Stimulated activated CD4-positive, alpha-beta T cell treated with anti-CD3 and anti-CD28 coated beads, Interleukin-12 subunit alpha, Interleukin-12 subunit beta, amount 100 ng/mL, for 4 hours (primary cell): ENCODE measurements around the gene TRIM65.
A peak's percentile ranks its signal among the peaks of the same experiment; 100 is the strongest.

Experiments
- DNase-seq: peaks from one replicate; pipeline ENCODE4 v3.0.0-alpha.2; 2020

The TRIM65 gene

DNA sequence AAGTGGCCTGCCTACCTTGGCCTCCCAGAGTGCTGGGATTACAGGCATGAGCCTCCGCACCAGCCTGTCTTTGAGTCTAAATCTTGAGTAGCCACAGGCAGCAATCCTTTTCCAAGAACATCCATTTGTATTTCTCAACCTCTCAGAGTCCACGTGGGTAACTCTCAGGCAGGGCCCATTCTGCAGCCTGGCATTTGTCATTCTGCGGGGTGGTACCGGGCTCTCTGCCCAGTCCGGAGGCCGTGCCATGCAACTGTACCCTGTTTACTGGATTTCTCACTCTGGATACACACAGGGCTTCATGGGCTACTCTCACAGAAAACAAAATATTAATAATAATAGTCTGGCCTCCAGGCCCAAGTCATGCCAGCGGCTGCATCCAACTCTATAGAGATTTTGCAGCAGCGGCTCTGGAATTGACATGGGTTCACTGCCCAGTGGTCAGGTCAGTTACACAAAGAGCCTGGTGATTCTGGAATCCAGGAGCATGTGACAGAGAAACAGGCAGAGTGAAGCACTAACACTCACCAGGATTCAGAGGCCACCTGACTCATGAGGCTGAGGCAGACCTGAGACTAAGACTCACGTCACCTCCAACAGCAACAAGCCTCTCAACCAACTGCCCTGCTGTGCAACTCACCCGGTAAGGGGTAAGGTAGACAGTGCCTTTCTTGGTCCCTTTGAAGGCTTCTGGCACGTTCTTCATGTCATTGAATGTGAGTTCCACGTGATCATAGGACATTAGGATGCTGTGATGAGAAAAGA is 45.6 kb downstream of the TRIM65 start:
- no peak for DNase-seq

DNA sequence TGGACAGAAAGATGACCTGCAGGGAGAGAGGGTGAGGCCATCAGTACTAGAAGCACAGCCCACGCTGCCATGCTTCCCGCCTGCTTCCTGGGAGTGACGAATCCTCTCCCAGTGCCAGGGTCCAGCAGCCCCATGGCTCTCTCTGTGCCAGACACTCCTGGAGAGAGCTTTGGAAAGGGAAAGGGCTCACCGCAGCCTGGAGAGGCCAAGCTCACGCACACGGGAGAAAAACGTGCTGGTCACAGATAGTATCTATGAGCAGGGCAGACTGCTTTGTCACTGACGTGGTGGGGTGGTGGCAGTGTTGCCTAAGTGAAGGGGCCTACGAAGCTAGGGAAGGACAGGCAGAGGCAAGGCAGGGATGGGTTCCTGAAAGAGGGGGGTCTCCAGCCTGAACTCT is 47.0 kb downstream of the TRIM65 start:
- no peak for DNase-seq

DNA sequence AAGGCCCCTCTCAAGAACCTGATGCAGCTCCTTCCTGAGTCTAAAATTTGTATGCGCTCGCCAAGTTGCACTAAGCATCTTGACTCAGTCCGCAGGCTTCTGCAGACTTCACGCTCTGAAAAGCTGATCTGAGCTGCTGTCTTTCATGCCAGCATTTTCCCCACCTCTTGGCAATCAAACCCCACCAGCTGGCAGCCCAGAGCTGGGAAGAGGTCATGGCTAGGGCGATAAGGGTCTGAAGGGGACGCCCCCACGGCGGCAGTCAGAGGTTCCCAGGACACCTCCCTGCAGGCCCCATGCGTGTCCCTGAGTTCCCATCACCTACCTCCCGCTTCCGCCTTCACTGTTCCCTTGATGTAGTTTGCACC is 47.5 kb downstream of the TRIM65 start:
- no peak for DNase-seq

DNA sequence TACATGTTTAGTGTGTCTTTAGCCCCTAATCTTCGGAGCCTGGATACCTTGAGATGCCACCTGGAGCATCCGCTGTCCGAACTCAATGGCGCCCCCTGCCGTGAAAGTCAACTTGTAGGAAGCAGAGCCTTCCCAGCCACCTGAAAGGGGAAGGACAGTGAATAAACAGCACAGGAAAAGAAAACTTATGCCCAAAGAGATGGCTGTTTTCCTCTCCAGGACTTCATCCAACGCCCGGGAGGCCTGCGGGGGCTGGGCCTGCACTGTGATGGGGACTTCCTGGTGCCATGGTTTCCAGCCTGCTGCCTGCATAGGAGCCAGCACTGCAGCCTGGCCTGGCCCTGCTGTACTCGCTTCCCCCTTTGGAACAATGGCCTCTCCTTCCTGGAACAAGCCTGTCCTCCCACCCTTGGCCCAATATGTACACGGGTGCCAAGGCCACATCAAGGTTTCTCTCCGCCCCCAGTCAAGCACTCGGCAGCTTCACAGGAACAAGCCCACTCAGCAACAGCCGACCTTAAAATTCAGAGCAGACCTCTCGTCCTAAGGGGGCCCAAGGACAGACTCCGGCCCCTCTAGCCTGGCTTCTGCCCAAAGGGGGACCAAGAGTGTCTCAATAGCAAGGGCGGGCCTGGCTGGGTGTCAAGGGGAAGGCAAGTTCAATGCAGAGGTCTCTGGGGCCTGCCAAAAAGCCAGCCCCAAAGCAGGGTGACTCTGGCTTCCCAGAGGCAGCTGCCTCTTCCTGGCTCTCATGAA is 48.0 kb downstream of the TRIM65 start:
- DNase-seq, result peak; percentile 87

DNA sequence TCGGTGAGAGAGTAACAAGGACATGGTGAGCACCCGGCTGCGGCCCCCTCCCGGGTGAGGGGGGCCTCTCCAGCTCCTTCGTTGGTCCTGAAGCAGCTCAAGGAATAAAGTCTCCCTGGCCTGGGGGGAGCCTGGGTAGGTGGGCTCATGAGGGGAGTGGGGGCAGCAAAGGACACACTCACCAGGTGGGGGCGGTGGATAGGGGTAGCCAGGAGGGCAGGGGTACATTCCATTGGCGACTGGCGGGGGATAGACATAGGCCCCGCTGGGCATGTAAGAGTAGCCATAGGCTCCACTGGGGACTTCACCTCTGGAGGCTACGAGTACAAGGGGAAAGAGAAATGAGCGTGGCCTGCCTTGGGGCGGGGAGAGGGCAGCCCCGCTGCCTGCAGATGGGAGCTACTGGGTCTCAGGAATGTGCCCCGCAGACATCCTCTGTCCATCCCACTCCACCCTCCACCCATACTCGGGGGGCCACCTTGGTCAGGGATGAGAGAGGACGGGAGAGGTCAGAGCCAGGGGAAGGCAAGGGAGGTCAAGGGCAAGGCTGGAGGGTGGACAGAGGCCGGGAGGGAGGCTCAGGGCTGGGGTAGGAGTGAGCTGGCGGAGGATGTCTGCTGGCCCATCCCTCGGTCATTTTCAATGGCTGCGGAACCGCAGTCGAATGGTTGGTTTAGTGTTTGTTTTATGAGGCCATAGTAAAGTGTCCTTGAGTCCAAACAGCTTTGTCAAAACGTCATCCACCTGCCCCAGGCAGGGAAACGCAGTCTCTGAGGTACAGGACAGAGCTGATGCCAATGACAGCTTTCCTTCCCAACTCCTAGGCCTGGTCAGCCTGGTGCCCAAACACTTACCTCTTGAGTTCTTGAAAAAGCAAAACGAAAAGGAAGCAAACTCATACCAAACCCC is 48.9 kb downstream of the TRIM65 start:
- DNase-seq, result no peak

DNA sequence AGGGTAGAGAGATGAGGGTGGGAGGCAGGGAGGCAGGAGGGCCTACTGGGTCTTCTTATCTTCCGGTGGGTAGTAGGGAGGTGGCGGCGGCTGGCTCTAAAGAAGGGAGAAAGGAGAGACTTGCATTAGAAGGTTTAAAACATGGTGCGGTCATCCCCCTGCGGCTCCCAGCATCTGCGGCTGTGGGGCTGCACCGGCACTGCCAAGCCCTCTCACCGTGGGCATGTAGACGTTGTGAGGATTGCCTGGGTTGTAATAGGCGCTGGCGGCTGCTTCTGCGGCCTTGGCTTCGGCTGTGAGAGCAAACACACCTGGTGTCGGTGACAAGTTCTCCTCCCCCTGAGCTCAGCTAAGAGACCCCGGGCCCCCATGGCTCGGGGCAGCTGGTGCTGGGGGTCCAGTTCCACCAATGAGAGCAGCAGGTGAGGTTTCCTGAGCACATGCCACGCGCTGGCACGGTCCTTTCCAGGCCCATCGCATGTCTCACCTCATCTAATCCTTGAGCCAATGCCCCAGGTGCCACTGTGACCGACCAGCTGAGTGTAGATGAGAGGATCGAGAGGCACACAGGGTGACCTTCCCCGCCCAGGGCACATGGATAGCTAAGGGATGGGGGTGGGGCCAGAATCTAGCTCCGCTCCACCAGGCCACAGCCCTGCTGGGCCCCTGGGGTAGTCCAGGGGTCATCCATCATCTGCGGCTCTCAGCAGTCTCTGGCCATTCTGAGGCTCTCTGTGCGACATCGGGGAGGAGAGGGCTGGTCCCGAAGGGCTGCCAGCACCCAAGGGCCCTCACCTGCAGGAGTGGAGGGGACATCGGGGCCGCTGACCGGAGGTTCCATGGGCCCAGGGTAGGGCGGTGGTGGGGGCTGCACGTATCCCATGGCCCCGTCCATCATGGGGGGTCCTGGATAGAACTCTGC is 49.8 kb downstream of the TRIM65 start:
- no peak for DNase-seq

DNA sequence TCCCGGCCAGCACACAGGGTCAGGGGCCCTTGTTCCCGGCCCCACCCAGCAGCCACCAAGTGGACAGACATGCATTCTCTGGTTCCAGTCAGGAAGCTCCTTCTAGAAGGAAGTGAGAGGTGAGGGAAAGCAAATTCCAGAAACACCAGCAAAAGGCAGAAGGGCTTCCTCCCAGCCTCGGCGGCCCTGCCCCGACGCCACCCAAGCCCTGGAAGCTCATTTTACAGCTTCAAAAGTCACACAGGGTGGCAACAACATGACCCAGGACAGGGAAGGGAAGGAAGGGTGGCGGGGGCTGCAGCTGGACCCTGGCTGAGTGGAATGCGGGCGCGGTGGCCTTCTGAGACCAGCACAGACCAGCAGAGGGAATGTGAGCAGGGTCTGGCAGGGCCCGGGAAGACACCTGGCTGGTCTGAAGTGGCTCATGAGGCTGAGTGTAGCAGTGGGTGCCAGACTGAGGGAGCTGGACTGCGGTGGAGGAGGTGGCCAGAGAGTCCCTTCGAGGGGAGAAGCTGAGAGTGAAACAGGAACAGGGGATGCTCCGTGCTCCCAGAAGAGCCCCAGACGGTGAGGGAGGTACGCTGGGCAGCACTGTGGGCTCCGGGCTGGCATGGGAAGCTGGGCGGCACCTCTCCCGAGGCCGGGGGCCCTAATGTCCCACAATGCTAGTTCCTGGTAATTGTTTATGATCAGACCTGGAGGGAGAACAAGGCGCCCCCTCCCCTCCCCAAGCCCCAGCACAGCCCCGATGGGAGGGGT is 50.6 kb downstream of the TRIM65 start:
- no peak for DNase-seq

DNA sequence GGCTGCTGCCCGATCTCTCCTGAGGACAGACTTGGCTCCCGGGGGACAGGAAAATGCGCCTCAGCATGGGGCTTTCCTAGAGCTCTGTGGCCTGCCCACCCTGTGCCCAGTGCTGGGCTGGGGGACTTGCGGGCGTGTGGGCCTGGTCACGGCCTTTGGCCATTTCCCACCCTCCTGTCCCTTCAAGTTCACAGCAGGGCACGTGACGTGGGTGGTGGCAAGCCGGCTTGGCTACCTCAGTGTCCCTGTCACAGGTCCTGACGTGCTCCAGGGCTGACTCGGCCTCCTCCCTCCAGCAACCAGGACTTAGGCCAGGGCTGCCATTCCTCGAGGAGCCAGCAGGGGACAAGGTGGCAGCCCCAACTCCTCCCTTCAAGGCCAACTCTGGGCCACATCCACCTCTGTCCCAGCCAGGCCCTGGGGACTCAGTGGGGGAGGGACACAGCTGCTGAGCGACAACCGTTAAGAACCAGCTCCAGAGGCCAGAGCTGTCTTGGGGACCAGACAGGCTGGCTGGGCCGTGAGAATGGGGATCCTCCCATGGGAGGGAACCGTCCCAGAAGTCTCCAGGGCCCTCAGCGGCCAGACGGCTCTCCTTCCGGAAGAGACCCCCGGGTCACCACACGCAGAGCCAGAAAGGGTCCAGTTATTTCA is 51.6 kb downstream of the TRIM65 start:
- DNase-seq, result peak; percentile 62

DNA sequence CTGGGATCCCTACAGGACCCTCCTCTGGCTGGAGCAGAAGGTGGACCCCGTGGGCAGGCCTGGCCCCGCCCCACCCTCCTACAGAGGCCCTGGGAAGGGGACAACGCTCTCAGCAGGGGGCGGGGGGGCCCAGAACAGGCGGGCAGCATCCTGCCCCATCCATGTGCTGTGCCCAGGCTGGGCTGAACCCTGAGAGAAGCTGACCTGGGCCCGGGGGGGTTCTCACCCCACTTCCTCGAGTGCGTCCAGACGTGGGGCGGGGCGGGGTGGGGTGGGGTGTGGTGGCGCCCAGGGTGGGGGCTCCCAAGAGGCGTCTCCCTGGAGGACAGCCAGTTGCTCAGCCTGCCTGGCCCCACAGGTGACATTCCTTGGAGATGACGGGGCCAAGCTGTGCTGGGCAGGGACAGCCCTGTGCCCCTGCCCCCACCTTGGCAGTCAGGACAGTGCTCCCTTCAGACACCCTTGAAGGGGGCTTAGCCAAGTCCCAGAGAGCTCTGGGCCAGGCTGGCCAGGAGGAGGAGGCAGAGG is 52.2 kb downstream of the TRIM65 start:
- peak; percentile 32 for DNase-seq

DNA sequence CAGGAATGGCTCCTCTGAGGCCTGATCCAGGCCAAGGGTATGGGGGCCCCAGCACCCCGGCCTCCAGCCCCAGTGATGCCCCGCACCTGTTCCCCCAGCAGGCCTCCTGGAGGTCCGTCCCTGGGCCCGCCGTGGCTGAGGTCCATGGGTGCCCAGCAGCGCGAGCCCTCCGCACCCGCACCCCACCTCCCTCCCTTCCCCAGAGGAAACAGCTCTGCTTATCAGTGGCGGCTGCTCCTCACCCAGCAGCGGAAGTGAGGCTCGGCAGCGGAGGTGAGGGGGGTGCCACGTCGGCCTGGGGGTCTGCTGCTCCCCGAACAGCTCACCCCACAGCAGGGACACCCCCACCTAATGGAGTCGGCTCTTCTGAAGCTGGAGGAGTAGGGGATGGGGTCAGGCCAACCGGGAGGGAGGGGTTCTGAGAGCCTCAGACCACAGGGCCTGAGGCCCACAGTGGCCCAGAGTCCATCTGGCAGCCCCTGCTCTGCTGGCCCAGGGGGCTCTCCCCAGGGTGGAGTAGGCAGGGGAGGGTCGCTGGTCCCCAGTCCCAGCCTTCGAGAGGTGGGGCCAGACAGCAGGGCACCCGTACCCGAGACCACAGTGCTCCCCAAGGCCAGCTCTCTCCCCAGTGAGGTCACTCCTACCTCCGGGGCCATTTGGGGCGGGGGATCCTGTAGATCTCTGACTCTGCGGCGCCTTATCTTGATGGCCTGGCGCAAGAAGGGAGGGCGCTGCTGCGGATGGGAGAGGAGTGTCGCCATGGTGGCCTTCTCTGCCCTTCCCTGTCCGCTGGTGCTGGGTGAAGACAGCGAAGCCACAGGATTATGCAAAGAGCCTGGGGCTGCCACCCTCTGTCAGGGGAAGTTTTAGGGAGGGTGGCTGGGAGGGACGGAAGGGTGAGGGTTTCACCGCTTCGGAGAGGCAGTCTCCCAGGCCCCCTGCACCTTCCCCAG is 52.9 kb downstream of the TRIM65 start, which contains the start of gene UNC13D:
UNC13D (minus strand) TSS at position 828 of the 953 bp plus-strand sequence; CDS start at position 761, 67 bp downstream.
- peak; percentile 53 for DNase-seq

DNA sequence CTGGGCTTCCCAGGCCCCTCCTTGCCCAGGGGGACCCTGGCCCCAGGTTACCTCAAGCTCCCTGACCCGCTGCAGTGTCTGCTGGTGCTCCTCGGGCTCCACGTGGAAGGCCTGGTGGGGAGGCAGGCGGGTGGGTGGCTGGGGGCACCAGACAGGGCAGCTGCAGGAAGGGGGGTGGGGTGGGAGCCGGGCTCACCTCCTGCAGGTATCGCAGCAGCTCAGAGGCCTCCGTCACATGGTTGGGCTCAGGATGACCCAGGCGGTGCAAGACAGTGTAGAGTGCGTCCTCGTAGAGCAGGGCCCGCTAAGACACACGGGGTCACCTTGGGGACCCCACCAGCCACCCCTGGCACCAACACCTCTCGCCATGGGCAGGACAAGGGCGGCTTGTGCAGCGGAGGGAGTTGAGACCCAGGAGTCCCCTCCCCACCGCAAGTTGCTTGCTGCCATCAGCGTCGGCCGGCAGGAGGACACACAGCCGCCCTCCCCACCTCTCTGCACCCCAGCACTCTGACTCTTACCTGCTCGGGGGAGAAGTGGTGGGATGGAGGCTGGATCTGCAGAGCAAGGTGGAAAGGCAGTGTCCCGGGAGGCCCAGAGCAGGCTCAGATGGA is 53.7 kb downstream of the TRIM65 start:
- DNase-seq, result no peak

DNA sequence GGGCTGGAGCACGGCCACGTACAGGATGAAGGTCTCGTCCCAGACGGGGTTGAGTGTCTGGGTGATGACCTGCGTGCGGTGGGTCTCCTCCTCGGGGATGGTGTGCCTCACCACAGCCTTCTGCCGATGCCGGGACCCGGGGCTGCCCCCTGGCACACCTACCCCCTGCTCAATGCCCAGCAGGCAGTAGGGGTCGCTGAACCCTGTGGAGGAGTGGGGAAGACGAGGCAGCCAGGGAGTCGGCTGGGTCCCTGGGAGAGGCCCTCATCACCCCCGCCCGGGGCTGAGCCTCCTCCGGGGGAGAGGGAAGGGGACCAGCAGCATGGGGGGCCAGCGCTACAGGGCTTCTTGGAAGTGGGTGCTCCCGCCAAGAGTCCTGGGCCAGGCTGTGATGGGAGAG is 54.3 kb downstream of the TRIM65 start:
- no peak for DNase-seq

DNA sequence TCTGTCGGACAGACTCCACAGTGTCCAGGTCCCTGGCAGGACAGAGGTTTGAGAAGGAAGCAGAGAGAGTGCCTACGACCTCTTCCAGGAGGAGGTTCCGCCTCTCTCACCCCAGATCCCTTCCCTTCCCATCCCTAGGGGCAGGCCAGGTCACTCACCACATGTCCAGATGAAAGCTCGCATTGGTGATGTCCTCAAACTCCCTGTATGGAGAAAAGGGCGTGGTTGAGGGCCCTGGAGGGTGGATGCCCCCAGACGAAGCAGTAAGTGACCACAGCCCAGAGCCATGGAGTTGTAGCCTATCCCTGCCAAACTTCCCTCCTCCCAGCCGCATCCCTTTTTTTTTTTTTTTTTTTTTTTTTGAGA is 56.0 kb downstream of the TRIM65 start:
- no peak for DNase-seq

DNA sequence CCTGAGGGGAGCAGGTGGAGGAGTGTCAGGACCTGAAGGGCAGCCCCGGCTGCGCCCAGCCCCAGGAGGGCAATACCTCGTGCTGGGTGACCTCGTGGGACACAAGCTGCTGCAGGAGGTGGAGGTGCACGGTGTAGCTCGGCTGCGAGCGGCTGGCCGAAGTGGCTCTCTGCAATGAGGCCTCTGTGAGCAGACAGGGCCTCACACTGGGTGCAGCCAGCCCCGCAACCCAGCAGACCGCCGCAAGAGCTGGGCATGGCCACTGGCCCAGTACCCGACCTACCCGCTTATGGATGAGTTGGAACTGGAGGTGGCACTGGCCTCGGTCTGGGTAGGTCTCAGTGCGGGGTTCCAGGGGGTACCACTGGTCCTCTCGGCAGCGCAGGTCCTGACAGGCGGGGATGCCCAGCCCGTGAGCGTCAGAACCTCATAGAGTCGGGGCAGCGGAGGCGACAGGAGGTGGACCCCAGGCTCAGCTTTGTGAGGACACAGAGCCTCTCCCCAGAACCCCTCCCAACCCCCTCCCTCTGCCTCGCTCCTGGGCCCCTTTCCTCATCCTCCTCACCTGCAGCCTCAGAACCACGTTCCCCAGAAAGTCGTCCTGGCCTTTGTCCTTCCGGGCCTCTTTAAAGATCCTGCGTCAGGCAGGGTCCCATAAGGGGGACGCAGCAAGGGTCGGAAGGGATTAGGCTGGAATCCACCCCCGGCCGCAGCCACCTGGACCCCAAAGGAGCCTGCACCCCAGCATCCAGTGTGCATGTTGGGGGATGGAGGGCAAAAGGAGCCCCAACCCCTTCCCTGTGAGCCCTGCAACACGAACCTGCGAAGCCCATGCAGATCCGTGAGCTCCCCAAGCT is 56.6 kb downstream of the TRIM65 start:
- DNase-seq, result no peak
